ENCODE results near the gene INAFM2.

INAFM2 gene

DNA sequence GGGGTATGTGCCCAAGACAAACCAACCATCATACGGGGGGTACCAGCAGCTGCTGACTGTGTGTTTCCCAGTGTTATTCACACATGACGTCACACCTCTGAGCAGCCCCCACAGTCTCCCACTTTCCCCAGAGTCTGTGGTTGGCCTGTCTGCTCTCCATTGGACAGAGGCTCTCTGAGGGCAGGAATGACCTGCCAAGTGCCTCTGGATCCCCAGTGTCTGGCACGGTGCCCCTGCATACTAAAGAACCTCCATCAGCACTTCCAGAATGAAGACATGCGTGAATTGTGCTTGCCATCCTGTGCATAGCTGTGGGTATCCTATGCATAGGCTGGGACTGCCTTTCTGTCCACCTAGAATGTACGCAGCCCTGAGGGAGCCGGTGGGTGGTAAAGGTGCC lies 20.7 kb downstream of the INAFM2 start:
- no peaks in the 10 kb centered on the region for H3K36me3 ChIP-seq (ENCODE audit: control insufficient read depth, insufficient read depth, low read length)
- H3K27me3 ChIP-seq (replicated peaks; ENCODE audit: control insufficient read depth, insufficient read depth, low read length): no peaks in the 10 kb centered on the region
- TF ChIP-seq, protein P1, sequence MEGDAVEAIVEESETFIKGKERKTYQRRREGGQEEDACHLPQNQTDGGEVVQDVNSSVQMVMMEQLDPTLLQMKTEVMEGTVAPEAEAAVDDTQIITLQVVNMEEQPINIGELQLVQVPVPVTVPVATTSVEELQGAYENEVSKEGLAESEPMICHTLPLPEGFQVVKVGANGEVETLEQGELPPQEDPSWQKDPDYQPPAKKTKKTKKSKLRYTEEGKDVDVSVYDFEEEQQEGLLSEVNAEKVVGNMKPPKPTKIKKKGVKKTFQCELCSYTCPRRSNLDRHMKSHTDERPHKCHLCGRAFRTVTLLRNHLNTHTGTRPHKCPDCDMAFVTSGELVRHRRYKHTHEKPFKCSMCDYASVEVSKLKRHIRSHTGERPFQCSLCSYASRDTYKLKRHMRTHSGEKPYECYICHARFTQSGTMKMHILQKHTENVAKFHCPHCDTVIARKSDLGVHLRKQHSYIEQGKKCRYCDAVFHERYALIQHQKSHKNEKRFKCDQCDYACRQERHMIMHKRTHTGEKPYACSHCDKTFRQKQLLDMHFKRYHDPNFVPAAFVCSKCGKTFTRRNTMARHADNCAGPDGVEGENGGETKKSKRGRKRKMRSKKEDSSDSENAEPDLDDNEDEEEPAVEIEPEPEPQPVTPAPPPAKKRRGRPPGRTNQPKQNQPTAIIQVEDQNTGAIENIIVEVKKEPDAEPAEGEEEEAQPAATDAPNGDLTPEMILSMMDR (IDR thresholded peaks at IDR 0.05; ENCODE audit: insufficient read depth, low read length, poor library complexity, severe bottlenecking): no peak
- no peak for DNase-seq (ENCODE audit: extremely low read depth, insufficient read length)
- no peak overlapping the region for H3K4me3 ChIP-seq (replicated peaks; ENCODE audit: low read depth, low read length)

- TF ChIP-seq, protein P1 (IDR thresholded peaks at IDR 0.05; ENCODE audit: insufficient read depth, low read length, poor library complexity, severe bottlenecking): peak; percentile 86
- H3K36me3 ChIP-seq (ENCODE audit: control insufficient read depth, insufficient read depth, low read length): no peaks in the 10 kb centered on the region
- DNase-seq (ENCODE audit: extremely low read depth, insufficient read length): no peak
- no peak overlapping the region for H3K4me3 ChIP-seq (replicated peaks; ENCODE audit: low read depth, low read length)
- no peaks in the 10 kb centered on the region for H3K27me3 ChIP-seq (replicated peaks; ENCODE audit: control insufficient read depth, insufficient read depth, low read length)
Measured at GRCh38 chr15:40344631-40345120, 21.2 kb downstream of the INAFM2 start.

DNA sequence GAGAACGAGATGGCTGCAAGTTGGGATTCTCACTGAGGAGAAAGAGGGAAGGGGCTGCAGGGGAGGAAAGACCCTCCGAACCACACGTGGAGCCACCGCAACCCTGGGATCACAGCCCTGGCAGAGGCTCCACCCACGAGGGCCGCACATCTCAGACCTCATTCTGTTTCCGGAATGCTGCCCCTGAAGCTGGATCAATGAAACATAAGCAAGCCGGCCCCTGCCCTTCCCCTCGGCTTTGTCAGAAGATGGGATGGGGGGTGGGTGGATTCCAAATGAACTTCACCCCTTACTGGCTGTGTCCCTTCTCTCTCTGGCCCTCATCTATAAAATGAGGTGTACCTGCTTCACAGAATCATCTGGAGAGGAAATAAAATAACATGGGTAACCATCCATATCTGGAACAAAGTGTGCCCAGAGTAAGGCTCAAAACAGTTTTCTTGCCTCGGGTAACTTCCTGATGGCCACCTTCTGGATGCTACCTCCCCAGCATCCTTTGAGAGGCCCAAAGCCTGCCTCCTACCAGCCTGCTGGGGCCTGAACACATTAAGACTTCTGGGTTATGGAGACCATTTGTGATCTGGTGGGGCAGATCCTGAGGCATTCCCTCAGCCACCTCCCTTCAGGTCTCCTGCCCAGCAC lies 21.9 kb downstream of the INAFM2 start:
- DNase-seq (ENCODE audit: extremely low read depth, insufficient read length): no peak
- no peak overlapping the region for H3K4me3 ChIP-seq (replicated peaks; ENCODE audit: low read depth, low read length)
- TF ChIP-seq, protein P1 (IDR thresholded peaks at IDR 0.05; ENCODE audit: insufficient read depth, low read length, poor library complexity, severe bottlenecking): no peak
- H3K36me3 ChIP-seq (ENCODE audit: control insufficient read depth, insufficient read depth, low read length): no peaks in the 10 kb centered on the region
- no peaks in the 10 kb centered on the region for H3K27me3 ChIP-seq (replicated peaks; ENCODE audit: control insufficient read depth, insufficient read depth, low read length)

DNA sequence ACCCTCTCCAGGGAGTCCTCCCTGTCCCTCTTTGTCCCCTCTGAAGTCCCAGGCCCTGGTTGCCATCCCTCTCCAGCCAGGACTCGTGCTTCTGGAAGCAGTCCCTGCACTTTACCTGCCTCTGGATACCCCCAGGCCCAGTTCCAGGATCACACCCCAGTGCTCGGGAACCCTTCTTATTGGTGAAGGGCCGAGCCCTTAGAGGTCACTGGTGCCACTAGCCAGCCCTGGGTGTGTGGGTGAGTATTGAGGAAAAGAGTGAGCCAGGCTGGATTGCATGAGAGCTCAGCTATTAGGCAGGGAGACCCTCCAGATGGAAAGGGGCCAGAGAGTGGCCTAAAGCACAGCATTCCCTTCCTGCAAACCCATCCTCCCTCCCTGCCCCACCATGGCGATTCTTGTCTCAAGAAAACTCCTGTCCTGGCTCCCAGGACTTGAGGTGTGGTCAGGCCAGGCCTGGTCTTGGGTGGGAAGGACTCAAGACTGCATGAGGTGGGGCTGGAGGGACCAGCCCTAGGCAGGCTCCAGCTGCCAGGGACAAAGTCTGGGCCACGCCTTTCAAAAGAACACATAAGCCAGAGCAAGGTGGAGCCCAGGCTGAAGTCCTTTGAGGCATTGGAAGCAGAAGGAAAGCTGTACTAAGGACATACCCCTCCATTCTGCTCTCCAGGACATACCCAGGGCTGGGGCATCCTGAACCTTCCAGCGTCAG lies 22.5 kb downstream of the INAFM2 start:
- H3K36me3 ChIP-seq (ENCODE audit: control insufficient read depth, insufficient read depth, low read length): no peaks in the 10 kb centered on the region

GRCh38 chr15:40346579-40347558 lies 23.4 kb downstream of the INAFM2 start:
- Histone ChIP-seq H3K36me3 (ENCODE audit: control insufficient read depth, insufficient read depth, low read length) (no peaks in the 10 kb centered on the region), H3K4me3 (replicated peaks; ENCODE audit: low read depth, low read length) (no peak overlapping the region), H3K27me3 (replicated peaks; ENCODE audit: control insufficient read depth, insufficient read depth, low read length) (0 out of 2 replicates have a peak, but pooled peaks cover 2% of the 10 kb centered on the region)
- TF ChIP-seq, protein P1 (IDR thresholded peaks at IDR 0.05; ENCODE audit: insufficient read depth, low read length, poor library complexity, severe bottlenecking): no peak
- DNase-seq (ENCODE audit: extremely low read depth, insufficient read length): no peak

More for the DNA sequence above, 22.5 kb downstream of the INAFM2 start:
- no peak for DNase-seq (ENCODE audit: extremely low read depth, insufficient read length)
- no peak overlapping the region for H3K4me3 ChIP-seq (replicated peaks; ENCODE audit: low read depth, low read length)
- TF ChIP-seq, protein P1 (IDR thresholded peaks at IDR 0.05; ENCODE audit: insufficient read depth, low read length, poor library complexity, severe bottlenecking): no peak
- H3K27me3 ChIP-seq (replicated peaks; ENCODE audit: control insufficient read depth, insufficient read depth, low read length): 0 out of 2 replicates have a peak, but pooled peaks cover under 1% of the 10 kb centered on the region
